SH-SY5Y (cell line): ENCODE results near the gene C1RL.

ENCODE experiments used
- GATA2 ChIP-seq: IDR thresholded peaks from 2 replicates; pipeline ENCODE4 v1.6.1; 2011; ENCODE audit warnings: mild to moderate bottlenecking, low read depth, low read length
- GATA3 ChIP-seq: IDR thresholded peaks from 2 replicates; pipeline ENCODE4 v1.6.1; 2011; ENCODE audit warnings: low read depth, mild to moderate bottlenecking, low read length, moderate library complexity

DNA sequence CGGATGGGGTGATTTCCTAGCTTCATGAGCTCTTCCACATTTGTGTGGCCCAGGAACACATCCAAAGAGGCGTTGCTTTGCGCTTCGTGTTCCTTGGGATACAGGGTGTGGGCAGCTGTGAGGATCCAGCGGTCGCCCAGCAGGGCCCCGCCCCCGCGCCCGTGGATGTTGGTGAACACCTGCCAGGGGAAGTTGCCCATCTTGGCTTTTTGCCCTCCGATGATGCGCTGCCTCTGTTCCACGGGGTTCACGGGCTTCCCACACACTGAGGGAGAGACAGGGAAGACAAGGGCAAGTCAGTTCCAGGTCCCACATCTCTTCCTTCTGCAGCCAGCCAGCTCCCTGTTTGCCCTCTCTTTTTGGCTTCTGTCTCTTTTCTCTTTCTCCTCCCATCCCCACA, 28.0 kb downstream of the C1RL start:
- TF ChIP-seq GATA2 = no peak
- TF ChIP-seq GATA3 = no peak
